K562 (cell line): ENCODE data around the gene RCOR1. TPM values are rescaled to one million over a fixed set of nuclear protein-coding genes. Genes with fewer than 3 reads are reported as not detected.

Experiments
- ATAC-seq: fragments of 200-7000 bp; cut with Tn5 transposase; 3 replicates; pipeline ENCODE4 v1.9.1; 2020; ENCODE audit warnings: moderate library complexity
- BruUV-seq: library from RNA; stranded (reverse); fragments of 400-500 nt; replicated peaks from 2 replicates; lab custom pipeline; 2021; lab: Mats Ljungman, UMichigan
- CTCF ChIA-PET: fragments of 300-600 bp; formaldehyde crosslinking; extraction: SDS; loops from one replicate; lab custom pipeline; 2021; ENCODE audit warnings: low intra/inter-chr PET ratio; lab: Yijun Ruan, JAX
- POLR2A ChIA-PET: fragments of 300-600, 350-650 bp; sonication (Branson Sonifier 250); formaldehyde crosslinking; extraction: SDS; loops from one replicate; lab custom pipeline; 2021; ENCODE audit warnings: antibody characterized with exemption, inconsistent platforms; lab: Yijun Ruan, JAX
- DNase-seq, 4 experiments: peaks; one replicate each; pipeline versions ENCODE4 v3.0.0 to v3.0.0-alpha.2; 2011 to 2018; ENCODE audit warnings: low spot score in 3 of 4, mixed read lengths in 3 of 4; ENCODE audit errors: extremely low read depth in 1 of 4
- FAIRE-seq: peaks from 2 replicates; lab custom pipeline; 2011; peaks lifted over from hg19 to GRCh38; lab: Jason Lieb, UNC
- H2AFZ ChIP-seq: 2 replicates; pipeline ENCODE4 v1.6.0; 2011; ENCODE audit warnings: low read depth, low read length, control low read depth, inconsistent platforms
- H3K27ac ChIP-seq: fragments of 200-600 bp; 3 replicates; pipeline ENCODE4 v1.8.0; 2011; ENCODE audit warnings: low read depth, mild to moderate bottlenecking, control low read depth, inconsistent platforms, low read length, moderate library complexity, mixed read lengths; ENCODE audit errors: extremely low read depth
- H3K27me3 ChIP-seq, 2 experiments: fragments of 300-600 bp in 1 of 2; 2 replicates in 1 of 2; 3 replicates in 1 of 2; pipeline versions ENCODE4 v1.6.0 to v1.8.0; 2011; ENCODE audit warnings: inconsistent platforms in 2 of 2, low read length in 2 of 2, mild to moderate bottlenecking in 1 of 2, mixed read lengths in 1 of 2, moderate library complexity in 1 of 2; ENCODE audit not compliant: control insufficient read depth in 2 of 2, insufficient read depth in 2 of 2
- H3K36me3 ChIP-seq: fragments of 300-600 bp; 3 replicates; pipeline ENCODE4 v1.8.0; 2011; ENCODE audit warnings: mild to moderate bottlenecking, low read length, inconsistent platforms; ENCODE audit not compliant: control insufficient read depth, insufficient read depth
- H3K4me1 ChIP-seq, 2 experiments: fragments of 200-600 bp in 1 of 2; replicated peaks in 1 of 2; 2 replicates in 1 of 2; 3 replicates in 1 of 2; pipeline versions ENCODE4 v1.5.1 to v1.8.0; 2011; ENCODE audit warnings: inconsistent platforms in 2 of 2, low read length in 2 of 2, mild to moderate bottlenecking in 1 of 2, mixed read lengths in 1 of 2, moderate library complexity in 1 of 2; ENCODE audit not compliant: control insufficient read depth in 2 of 2, insufficient read depth in 2 of 2
- H3K4me2 ChIP-seq: 2 replicates; pipeline ENCODE4 v1.6.1; 2011; ENCODE audit warnings: low read length, control low read depth, inconsistent platforms, mixed read lengths; ENCODE audit not compliant: insufficient read depth
- H3K4me3 ChIP-seq: fragments of 200-600 bp; sonication (generic), shearing (Covaris generic); 2 replicates; pipeline ENCODE4 v1.5.1; 2016; ENCODE audit warnings: control low read depth, inconsistent platforms
- H3K79me2 ChIP-seq: fragments of 200-600 bp; 3 replicates; pipeline ENCODE4 v1.8.0; 2011; ENCODE audit warnings: low read length, inconsistent platforms; ENCODE audit not compliant: control insufficient read depth, insufficient read depth
- H3K9ac ChIP-seq, 2 experiments: 2 replicates each; pipeline versions ENCODE4 v1.6.0 to v1.6.1; 2011; ENCODE audit warnings: low read depth in 2 of 2, low read length in 2 of 2, control low read depth in 1 of 2, inconsistent platforms in 1 of 2, mild to moderate bottlenecking in 1 of 2, mixed read lengths in 1 of 2; ENCODE audit not compliant: insufficient read depth in 1 of 2
- H3K9me1 ChIP-seq: one replicate; pipeline ENCODE4 v1.6.0; 2011; ENCODE audit warnings: inconsistent platforms, mild to moderate bottlenecking, low read length, moderate library complexity; ENCODE audit not compliant: control insufficient read depth, insufficient read depth
- H3K9me3 ChIP-seq: replicated peaks from 2 replicates; pipeline ENCODE4 v1.5.1; 2011; ENCODE audit warnings: low read depth, low read length, inconsistent platforms; ENCODE audit not compliant: control insufficient read depth, insufficient read depth
- H4K20me1 ChIP-seq: replicated peaks from 2 replicates; pipeline ENCODE4 v1.6.1; 2011; ENCODE audit warnings: low read length, inconsistent platforms, mixed read lengths; ENCODE audit not compliant: control insufficient read depth, insufficient read depth
- CHCHD3 ChIP-seq: fragments of 250-450 bp; sonication (Bioruptor Pico); IDR thresholded peaks from 2 replicates; pipeline ENCODE4 v2.1.2; 2022; ENCODE audit warnings: mild to moderate bottlenecking
- COPS2 ChIP-seq: fragments of 450-650 bp; conservative IDR thresholded peaks from 2 replicates; pipeline ENCODE4 v1.6.1; 2016; ENCODE audit warnings: mild to moderate bottlenecking, moderate library complexity
- POLR2G ChIP-seq: fragments of 200-400 bp; formaldehyde crosslinking; IDR thresholded peaks from 2 replicates; pipeline ENCODE4 v1.6.1; 2017; ENCODE audit warnings: low read depth, mild to moderate bottlenecking, antibody characterized with exemption, low read length, moderate library complexity
- POLR2H ChIP-seq: IDR thresholded peaks from 2 replicates; pipeline ENCODE4 v1.6.1; 2016; ENCODE audit warnings: missing genetic modification characterization, low read depth, mild to moderate bottlenecking, control low read depth, missing compliant biosample characterization, moderate library complexity
- U2AF2 ChIP-seq: fragments of 200-400 bp; formaldehyde crosslinking; optimal IDR thresholded peaks from 2 replicates; pipeline ENCODE3; 2017; ENCODE audit warnings: low read depth, mild to moderate bottlenecking, low read length
- WGBS: fragments of 100-300 bp; shearing (Covaris generic); methylation state at CpG from one replicate; pipeline ENCODE4 v1.1.6; 2016; ENCODE audit warnings: low coverage, mixed read lengths; ENCODE audit not compliant: insufficient coverage; ENCODE audit errors: missing lambda C conversion rate; 5-methylcytosine and 5-hydroxymethylcytosine counted together
- in situ Hi-C: fragments of 300-500 bp; cut with MboI; formaldehyde crosslinking; loops from 4 replicates; pipeline ENCODE4 v1.15.0; 2018; ENCODE audit warnings: inconsistent platforms, mixed read lengths
- intact Hi-C: fragments of 100-400 bp; cut with micrococcal nuclease; formaldehyde crosslinking; loops from 2 replicates; pipeline ENCODE4 v1.14.2; 2022
- polyA plus RNA-seq, 8 experiments: library from polyadenylated mRNA; depleted of rRNA in 4 of 8; stranded (reverse) in 5 of 8; unstranded in 3 of 8; fragments of >200 nt; fragmentation: Nextera tagmentation in 2 of 8; fragmentation: Illumina TruSeq in 1 of 8; extraction: Ambion mirVana in 2 of 8; extraction: Trizol in 1 of 8; gene quantifications; 2 replicates each; pipeline versions ENCODE4 v1.2.1 to v1.2.3, GENCODE V29; 2011 to 2014; ENCODE audit warnings: inconsistent platforms in 1 of 8, missing spikeins in 1 of 8
- total RNA-seq, 7 experiments: library from RNA; depleted of rRNA in 6 of 7; stranded (reverse); fragments of >200 nt in 6 of 7; fragmentation: Illumina TruSeq in 2 of 7; extraction: Trizol in 2 of 7; gene quantifications; 2 replicates each; pipeline versions ENCODE4 v1.2.1 to v1.2.3, GENCODE V29; 2011 to 2021; ENCODE audit warnings: low replicate concordance in 1 of 7
- TF ChIP-seq, protein P1 (sequence below): sonication (generic); formaldehyde crosslinking; IDR thresholded peaks from 2 replicates; pipeline ENCODE4 v1.8.0; 2023; ENCODE audit warnings: missing genetic modification reagents, mild to moderate bottlenecking, borderline replicate concordance
- TF ChIP-seq, protein P2 (sequence below): fragments of 250-450 bp; sonication (Bioruptor Pico); IDR thresholded peaks from 2 replicates; pipeline ENCODE4 v1.5.0; 2022; ENCODE audit warnings: mild to moderate bottlenecking

Gene RCOR1
- total and polyA plus RNA-seq, 9 of the 15 experiments (the other 6 are each of a cell fraction or from before 2014, with no cell fraction given), result 8.5 to 47.9 (median 20.9) TPM

DNA sequence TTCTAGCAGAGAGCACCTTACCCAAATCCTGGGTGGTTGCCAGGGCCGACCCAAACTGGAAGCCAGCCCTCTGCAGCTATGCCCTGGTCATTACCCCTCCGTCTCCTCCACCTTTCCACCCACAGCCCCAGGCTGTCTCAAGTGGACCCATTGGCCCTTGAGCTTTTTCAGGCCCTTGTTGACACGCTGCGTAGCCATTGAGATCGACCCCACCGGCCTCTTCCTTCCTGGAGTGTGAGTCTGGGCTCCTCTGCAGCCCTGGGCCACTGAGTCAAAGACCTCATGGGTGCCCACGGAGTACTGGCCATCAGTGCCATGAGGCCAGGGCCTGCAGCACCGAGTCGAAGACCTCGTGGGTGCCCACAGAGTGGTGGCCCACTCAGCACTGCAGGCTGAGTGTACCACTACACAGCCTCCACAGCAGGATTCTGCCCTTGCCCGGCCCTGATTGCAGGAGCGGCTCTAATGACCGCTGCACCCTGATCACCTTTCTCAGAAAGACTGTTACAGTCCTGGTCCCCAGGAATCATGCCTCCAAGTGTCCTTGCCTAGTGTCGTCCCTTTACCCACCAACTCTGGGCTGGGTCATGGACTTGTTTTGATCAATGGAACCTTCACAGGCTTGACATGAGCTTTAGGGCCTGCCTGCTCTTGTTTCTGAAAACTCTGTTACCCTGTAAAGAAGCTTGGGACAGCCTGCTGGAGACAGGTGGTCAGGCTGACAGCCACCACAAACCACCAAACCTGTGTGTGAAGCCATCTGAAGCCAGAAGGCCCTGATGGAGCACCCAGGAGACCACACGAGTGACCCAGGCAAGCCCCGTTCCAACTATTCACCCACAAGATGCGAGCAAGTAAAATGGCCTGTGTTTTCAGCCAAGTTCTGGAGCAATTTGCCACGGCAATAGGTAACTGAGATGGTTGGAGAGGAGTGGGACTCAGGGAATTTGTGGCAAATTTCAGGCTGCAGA, 145.2 kb downstream of the RCOR1 start:
- no peaks in the 10 kb centered on the region; the same call in 1 of the 2 replicates for H3K9me3 ChIP-seq
- no peak overlapping the region for H3K27ac ChIP-seq
- CTCF ChIA-PET, result no interaction called here
- no peaks in the 10 kb centered on the region for H3K27me3 ChIP-seq
- ATAC-seq (no peak; the same call in none of the 3 replicates), FAIRE-seq (no peak), DNase-seq (no peak)
- intact Hi-C loops, result no loop called here
- no peak overlapping the region for H3K4me3 ChIP-seq
- H3K79me2 ChIP-seq, result no peaks in the 10 kb centered on the region
- WGBS, result 94% methylated on average over 14 of the region's 18 CpGs
- no peak overlapping the region for H2AFZ ChIP-seq
- no TSS peak for BruUV-seq
- H3K9ac ChIP-seq, result peak overlapping the region in 1 of 2 experiments; percentile 5; a peak in 1 of 4 replicates
- no peaks in the 10 kb centered on the region for H4K20me1 ChIP-seq
- POLR2A ChIA-PET, result no interaction called here
- no peak overlapping the region for H3K4me2 ChIP-seq
- in situ Hi-C loops, result no loop called here
- no peaks in the 10 kb centered on the region for H3K4me1 ChIP-seq
- TF ChIP-seq COPS2, result no peak
- TF ChIP-seq, protein P1, sequence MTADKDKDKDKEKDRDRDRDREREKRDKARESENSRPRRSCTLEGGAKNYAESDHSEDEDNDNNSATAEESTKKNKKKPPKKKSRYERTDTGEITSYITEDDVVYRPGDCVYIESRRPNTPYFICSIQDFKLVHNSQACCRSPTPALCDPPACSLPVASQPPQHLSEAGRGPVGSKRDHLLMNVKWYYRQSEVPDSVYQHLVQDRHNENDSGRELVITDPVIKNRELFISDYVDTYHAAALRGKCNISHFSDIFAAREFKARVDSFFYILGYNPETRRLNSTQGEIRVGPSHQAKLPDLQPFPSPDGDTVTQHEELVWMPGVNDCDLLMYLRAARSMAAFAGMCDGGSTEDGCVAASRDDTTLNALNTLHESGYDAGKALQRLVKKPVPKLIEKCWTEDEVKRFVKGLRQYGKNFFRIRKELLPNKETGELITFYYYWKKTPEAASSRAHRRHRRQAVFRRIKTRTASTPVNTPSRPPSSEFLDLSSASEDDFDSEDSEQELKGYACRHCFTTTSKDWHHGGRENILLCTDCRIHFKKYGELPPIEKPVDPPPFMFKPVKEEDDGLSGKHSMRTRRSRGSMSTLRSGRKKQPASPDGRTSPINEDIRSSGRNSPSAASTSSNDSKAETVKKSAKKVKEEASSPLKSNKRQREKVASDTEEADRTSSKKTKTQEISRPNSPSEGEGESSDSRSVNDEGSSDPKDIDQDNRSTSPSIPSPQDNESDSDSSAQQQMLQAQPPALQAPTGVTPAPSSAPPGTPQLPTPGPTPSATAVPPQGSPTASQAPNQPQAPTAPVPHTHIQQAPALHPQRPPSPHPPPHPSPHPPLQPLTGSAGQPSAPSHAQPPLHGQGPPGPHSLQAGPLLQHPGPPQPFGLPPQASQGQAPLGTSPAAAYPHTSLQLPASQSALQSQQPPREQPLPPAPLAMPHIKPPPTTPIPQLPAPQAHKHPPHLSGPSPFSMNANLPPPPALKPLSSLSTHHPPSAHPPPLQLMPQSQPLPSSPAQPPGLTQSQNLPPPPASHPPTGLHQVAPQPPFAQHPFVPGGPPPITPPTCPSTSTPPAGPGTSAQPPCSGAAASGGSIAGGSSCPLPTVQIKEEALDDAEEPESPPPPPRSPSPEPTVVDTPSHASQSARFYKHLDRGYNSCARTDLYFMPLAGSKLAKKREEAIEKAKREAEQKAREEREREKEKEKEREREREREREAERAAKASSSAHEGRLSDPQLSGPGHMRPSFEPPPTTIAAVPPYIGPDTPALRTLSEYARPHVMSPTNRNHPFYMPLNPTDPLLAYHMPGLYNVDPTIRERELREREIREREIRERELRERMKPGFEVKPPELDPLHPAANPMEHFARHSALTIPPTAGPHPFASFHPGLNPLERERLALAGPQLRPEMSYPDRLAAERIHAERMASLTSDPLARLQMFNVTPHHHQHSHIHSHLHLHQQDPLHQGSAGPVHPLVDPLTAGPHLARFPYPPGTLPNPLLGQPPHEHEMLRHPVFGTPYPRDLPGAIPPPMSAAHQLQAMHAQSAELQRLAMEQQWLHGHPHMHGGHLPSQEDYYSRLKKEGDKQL (CRISPR knock-in tag), result no peak
- TF ChIP-seq CHCHD3, result no peak
- TF ChIP-seq, protein P2, sequence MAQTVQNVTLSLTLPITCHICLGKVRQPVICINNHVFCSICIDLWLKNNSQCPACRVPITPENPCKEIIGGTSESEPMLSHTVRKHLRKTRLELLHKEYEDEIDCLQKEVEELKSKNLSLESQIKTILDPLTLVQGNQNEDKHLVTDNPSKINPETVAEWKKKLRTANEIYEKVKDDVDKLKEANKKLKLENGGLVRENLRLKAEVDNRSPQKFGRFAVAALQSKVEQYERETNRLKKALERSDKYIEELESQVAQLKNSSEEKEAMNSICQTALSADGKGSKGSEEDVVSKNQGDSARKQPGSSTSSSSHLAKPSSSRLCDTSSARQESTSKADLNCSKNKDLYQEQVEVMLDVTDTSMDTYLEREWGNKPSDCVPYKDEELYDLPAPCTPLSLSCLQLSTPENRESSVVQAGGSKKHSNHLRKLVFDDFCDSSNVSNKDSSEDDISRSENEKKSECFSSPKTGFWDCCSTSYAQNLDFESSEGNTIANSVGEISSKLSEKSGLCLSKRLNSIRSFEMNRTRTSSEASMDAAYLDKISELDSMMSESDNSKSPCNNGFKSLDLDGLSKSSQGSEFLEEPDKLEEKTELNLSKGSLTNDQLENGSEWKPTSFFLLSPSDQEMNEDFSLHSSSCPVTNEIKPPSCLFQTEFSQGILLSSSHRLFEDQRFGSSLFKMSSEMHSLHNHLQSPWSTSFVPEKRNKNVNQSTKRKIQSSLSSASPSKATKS (CRISPR knock-in tag), result no peak
- TF ChIP-seq POLR2H (tag), result no peak
- peak; percentile 49; the same call in 1 of the 2 replicates for TF ChIP-seq POLR2G
- TF ChIP-seq U2AF2, result no peak
- H3K36me3 ChIP-seq, result peaks cover 13% of the 10 kb centered on the region; the same call in 1 of the 3 replicates
- H3K9me1 ChIP-seq, result no peaks in the 10 kb centered on the region
